Ishikawa (cell line): ENCODE results near the gene CCAR1.

ENCODE experiments used
- CEBPB ChIP-seq: IDR thresholded peaks from 2 replicates; pipeline ENCODE4 v1.6.1; 2012
- CREB1 ChIP-seq: IDR thresholded peaks from 2 replicates; pipeline ENCODE4 v1.6.1; 2012; ENCODE audit warnings: low read depth
- EGR1 ChIP-seq: IDR thresholded peaks from 2 replicates; pipeline ENCODE4 v1.6.1; 2012
- EP300 ChIP-seq: IDR thresholded peaks from 2 replicates; pipeline ENCODE4 v1.6.1; 2012; ENCODE audit warnings: borderline replicate concordance
- FOXM1 ChIP-seq: IDR thresholded peaks from 2 replicates; pipeline ENCODE4 v1.6.1; 2012; ENCODE audit warnings: low read depth, borderline replicate concordance
- NFIC ChIP-seq: IDR thresholded peaks from 2 replicates; pipeline ENCODE4 v1.6.1; 2012
- RAD21 ChIP-seq: IDR thresholded peaks from 2 replicates; pipeline ENCODE4 v1.6.1; 2012; ENCODE audit warnings: low read depth
- TAF1 ChIP-seq: IDR thresholded peaks from 2 replicates; pipeline ENCODE4 v1.6.1; 2012; ENCODE audit warnings: low read depth, mild to moderate bottlenecking
- TCF12 ChIP-seq: IDR thresholded peaks from 2 replicates; pipeline ENCODE4 v1.6.1; 2012; ENCODE audit warnings: low read depth
- TEAD4 ChIP-seq: IDR thresholded peaks from 2 replicates; pipeline ENCODE4 v1.6.1; 2012
- YY1 ChIP-seq: IDR thresholded peaks from 2 replicates; pipeline ENCODE4 v1.6.1; 2012; ENCODE audit warnings: low read depth
- ZBTB7A ChIP-seq: IDR thresholded peaks from 2 replicates; pipeline ENCODE4 v1.6.1; 2012; ENCODE audit warnings: low read depth
- TF ChIP-seq, protein P1 (sequence below): IDR thresholded peaks from 2 replicates; pipeline ENCODE4 v1.6.1; 2012
- TF ChIP-seq, protein P2 (sequence below): IDR thresholded peaks from 2 replicates; pipeline ENCODE4 v1.6.1; 2012; ENCODE audit warnings: low read depth, mild to moderate bottlenecking
- TF ChIP-seq, protein P3 (sequence below): IDR thresholded peaks from 2 replicates; pipeline ENCODE4 v1.6.1; 2012

Gene CCAR1

DNA sequence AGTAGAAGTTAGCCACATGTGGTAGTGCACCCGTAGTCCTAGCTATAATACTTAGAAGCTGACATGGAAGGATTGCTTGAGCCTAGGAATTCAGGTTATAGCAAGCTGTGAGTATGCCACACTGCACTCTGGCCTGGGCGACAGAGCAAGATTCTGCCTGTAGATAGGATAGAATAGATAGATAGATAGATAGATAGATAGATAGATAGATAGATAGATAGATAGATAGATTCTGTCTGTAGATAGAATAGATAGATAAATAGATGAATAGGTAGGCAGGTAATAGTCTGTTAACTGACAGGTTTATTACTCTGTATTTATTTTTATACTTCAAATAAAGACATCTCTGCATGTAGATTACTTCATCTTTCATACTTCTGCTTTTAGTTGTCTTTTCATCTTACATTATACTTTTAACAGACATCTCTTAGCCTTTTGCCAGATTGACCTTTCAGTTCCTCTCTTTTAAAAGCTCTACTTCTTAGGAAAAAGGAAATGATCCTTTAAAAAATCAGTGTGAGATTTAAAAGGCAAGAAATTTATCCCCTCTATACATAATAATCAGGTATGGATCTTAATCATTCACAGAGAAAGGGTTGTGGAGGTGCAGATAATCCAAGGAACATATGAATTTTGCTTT is 31.8 kb downstream of the CCAR1 start:
- TF ChIP-seq, protein P1, sequence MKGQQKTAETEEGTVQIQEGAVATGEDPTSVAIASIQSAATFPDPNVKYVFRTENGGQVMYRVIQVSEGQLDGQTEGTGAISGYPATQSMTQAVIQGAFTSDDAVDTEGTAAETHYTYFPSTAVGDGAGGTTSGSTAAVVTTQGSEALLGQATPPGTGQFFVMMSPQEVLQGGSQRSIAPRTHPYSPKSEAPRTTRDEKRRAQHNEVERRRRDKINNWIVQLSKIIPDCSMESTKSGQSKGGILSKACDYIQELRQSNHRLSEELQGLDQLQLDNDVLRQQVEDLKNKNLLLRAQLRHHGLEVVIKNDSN, result no peak
- TF ChIP-seq CREB1 (no peak), YY1 (no peak), TEAD4 (no peak), EP300 (no peak), TCF12 (no peak), RAD21 (no peak), ZBTB7A (no peak), CEBPB (no peak), FOXM1 (no peak), EGR1 (no peak), NFIC (no peak), TAF1 (no peak)
- TF ChIP-seq, protein P2, sequence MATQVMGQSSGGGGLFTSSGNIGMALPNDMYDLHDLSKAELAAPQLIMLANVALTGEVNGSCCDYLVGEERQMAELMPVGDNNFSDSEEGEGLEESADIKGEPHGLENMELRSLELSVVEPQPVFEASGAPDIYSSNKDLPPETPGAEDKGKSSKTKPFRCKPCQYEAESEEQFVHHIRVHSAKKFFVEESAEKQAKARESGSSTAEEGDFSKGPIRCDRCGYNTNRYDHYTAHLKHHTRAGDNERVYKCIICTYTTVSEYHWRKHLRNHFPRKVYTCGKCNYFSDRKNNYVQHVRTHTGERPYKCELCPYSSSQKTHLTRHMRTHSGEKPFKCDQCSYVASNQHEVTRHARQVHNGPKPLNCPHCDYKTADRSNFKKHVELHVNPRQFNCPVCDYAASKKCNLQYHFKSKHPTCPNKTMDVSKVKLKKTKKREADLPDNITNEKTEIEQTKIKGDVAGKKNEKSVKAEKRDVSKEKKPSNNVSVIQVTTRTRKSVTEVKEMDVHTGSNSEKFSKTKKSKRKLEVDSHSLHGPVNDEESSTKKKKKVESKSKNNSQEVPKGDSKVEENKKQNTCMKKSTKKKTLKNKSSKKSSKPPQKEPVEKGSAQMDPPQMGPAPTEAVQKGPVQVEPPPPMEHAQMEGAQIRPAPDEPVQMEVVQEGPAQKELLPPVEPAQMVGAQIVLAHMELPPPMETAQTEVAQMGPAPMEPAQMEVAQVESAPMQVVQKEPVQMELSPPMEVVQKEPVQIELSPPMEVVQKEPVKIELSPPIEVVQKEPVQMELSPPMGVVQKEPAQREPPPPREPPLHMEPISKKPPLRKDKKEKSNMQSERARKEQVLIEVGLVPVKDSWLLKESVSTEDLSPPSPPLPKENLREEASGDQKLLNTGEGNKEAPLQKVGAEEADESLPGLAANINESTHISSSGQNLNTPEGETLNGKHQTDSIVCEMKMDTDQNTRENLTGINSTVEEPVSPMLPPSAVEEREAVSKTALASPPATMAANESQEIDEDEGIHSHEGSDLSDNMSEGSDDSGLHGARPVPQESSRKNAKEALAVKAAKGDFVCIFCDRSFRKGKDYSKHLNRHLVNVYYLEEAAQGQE, result no peak
- TF ChIP-seq, protein P3, sequence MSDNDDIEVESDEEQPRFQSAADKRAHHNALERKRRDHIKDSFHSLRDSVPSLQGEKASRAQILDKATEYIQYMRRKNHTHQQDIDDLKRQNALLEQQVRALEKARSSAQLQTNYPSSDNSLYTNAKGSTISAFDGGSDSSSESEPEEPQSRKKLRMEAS, result no peak

- TF ChIP-seq, protein P1, result no peak
- TF ChIP-seq ZBTB7A, result no peak
- TF ChIP-seq CEBPB, result no peak
- TF ChIP-seq NFIC, result no peak
- no peak for TF ChIP-seq TAF1
- no peak for TF ChIP-seq YY1
- no peak for TF ChIP-seq EP300
- TF ChIP-seq, protein P3, result no peak
- TF ChIP-seq FOXM1, result no peak
- TF ChIP-seq CREB1, result no peak
Measured at GRCh38 chr10:68756246-68756645, 35.2 kb downstream of the CCAR1 start.

- TF ChIP-seq RAD21 (no peak), EP300 (no peak), FOXM1 (no peak), EGR1 (no peak)
Measured at GRCh38 chr10:68756766-68757165, 35.7 kb downstream of the CCAR1 start.

- TF ChIP-seq CEBPB (no peak), FOXM1 (no peak), TCF12 (no peak), NFIC (no peak), ZBTB7A (no peak), YY1 (no peak), EGR1 (no peak), CREB1 (no peak), RAD21 (no peak), TAF1 (no peak), EP300 (no peak), TEAD4 (no peak)
- TF ChIP-seq, protein P3, result no peak
- TF ChIP-seq, protein P1, result no peak
- TF ChIP-seq, protein P2, result no peak
Measured at GRCh38 chr10:68759223-68759863, 38.3 kb downstream of the CCAR1 start.

GRCh38 chr10:68759967-68760366 is 38.9 kb downstream of the CCAR1 start:
- TF ChIP-seq, protein P3, result no peak
- TF ChIP-seq, protein P1, result no peak
- TF ChIP-seq TCF12, result no peak
- no peak for TF ChIP-seq ZBTB7A
- TF ChIP-seq, protein P2, result no peak
- TF ChIP-seq NFIC, result no peak
- TF ChIP-seq EGR1, result no peak
- no peak for TF ChIP-seq CREB1
- TF ChIP-seq FOXM1, result no peak
